GM23338 (cell line): Measurements from ENCODE around the gene TKFC. TPM values are rescaled to one million over a fixed set of nuclear protein-coding genes. Genes with fewer than 3 reads are reported as not detected.

Source experiments
- ATAC-seq: fragments of 200-7000 bp; cut with Tn5 transposase; 3 replicates; pipeline ENCODE4 v1.9.1; 2020
- DNase-seq: peaks from one replicate; pipeline ENCODE4 v3.0.0-alpha.2; 2015; ENCODE audit warnings: low spot score
- H2AFZ ChIP-seq: fragments of 200-600 bp; sonication (generic); 2 replicates; pipeline ENCODE4 v1.8.0; 2016; ENCODE audit warnings: antibody characterized with exemption, mild to moderate bottlenecking, moderate library complexity
- H3F3A ChIP-seq: fragments of 200-600 bp; sonication (generic); replicated peaks from 2 replicates; pipeline ENCODE4 v1.8.0; 2017; ENCODE audit warnings: antibody characterized with exemption, mixed run types, low read depth
- H3K27ac ChIP-seq: fragments of 200-600 bp; sonication (generic); 2 replicates; pipeline ENCODE4 v1.6.1; 2016; ENCODE audit warnings: low read depth
- H3K27me3 ChIP-seq: fragments of 200-600 bp; sonication (generic); 2 replicates; pipeline ENCODE4 v1.8.0; 2016; ENCODE audit warnings: mild to moderate bottlenecking, mixed run types, moderate library complexity; ENCODE audit not compliant: insufficient read depth
- H3K36me3 ChIP-seq: fragments of 200-600 bp; sonication (generic); 2 replicates; pipeline ENCODE4 v1.8.0; 2016; ENCODE audit warnings: mild to moderate bottlenecking; ENCODE audit not compliant: insufficient read depth
- H3K4me1 ChIP-seq: fragments of 200-600 bp; sonication (generic); 2 replicates; pipeline ENCODE4 v1.8.0; 2016; ENCODE audit warnings: mild to moderate bottlenecking, moderate library complexity; ENCODE audit not compliant: insufficient read depth
- H3K4me2 ChIP-seq: fragments of 200-600 bp; sonication (generic); 2 replicates; pipeline ENCODE4 v1.7.1; 2017; ENCODE audit warnings: mixed run types
- H3K4me3 ChIP-seq: fragments of 200-600 bp; sonication (generic); 2 replicates; pipeline ENCODE4 v1.6.1; 2016; ENCODE audit warnings: mixed run types
- H3K79me2 ChIP-seq: fragments of 200-600 bp; sonication (generic); replicated peaks from 2 replicates; pipeline ENCODE4 v1.8.0; 2017; ENCODE audit warnings: mild to moderate bottlenecking; ENCODE audit not compliant: insufficient read depth
- H3K9me2 ChIP-seq: fragments of 200-600 bp; sonication (generic); 2 replicates; pipeline ENCODE4 v1.8.0; 2017; ENCODE audit not compliant: insufficient read depth
- H4K20me1 ChIP-seq: fragments of 200-600 bp; sonication (generic); replicated peaks from 2 replicates; pipeline ENCODE4 v1.8.0; 2017; ENCODE audit warnings: mild to moderate bottlenecking; ENCODE audit not compliant: insufficient read depth
- H3K27ac Mint-ChIP-seq: 2 replicates; pipeline ENCODE4 v1.8.0; 2020; ENCODE audit warnings: inconsistent platforms, mild to moderate bottlenecking, moderate library complexity, mixed read lengths
- H3K27me3 Mint-ChIP-seq: 3 replicates; pipeline ENCODE4 v1.8.0; 2022; ENCODE audit warnings: low read depth, mild to moderate bottlenecking, moderate library complexity, mixed read lengths, inconsistent platforms; ENCODE audit not compliant: insufficient read depth, poor library complexity
- H3K36me3 Mint-ChIP-seq: 3 replicates; pipeline ENCODE4 v1.8.0; 2021; ENCODE audit warnings: low read depth, mild to moderate bottlenecking, inconsistent platforms, moderate library complexity, mixed read lengths
- H3K4me1 Mint-ChIP-seq: 3 replicates; pipeline ENCODE4 v1.8.0; 2020; ENCODE audit warnings: mild to moderate bottlenecking, inconsistent platforms, mixed read lengths
- H3K4me3 Mint-ChIP-seq: 3 replicates; pipeline ENCODE4 v1.8.0; 2021; ENCODE audit warnings: moderate library complexity, mild to moderate bottlenecking, inconsistent platforms, mixed read lengths
- H3K9me3 Mint-ChIP-seq: 3 replicates; pipeline ENCODE4 v1.8.0; 2020; ENCODE audit warnings: moderate library complexity, mild to moderate bottlenecking, inconsistent platforms, mixed read lengths
- CREB1 ChIP-seq: fragments of 250-450 bp; sonication (Bioruptor Pico); IDR thresholded peaks from 2 replicates; pipeline ENCODE4 v1.5.0; 2020; ENCODE audit warnings: low read depth, mild to moderate bottlenecking, moderate library complexity
- CTCF ChIP-seq, 2 experiments: fragments of 200-600 bp in 1 of 2; sonication (generic) in 1 of 2; conservative IDR thresholded peaks; 2 replicates each; pipeline versions ENCODE4 v1.5.1 to v1.6.1; 2016 to 2017; ENCODE audit warnings: antibody characterized with exemption in 2 of 2, low read depth in 2 of 2, mild to moderate bottlenecking in 2 of 2, moderate library complexity in 1 of 2
- ETS1 ChIP-seq: IDR thresholded peaks from 2 replicates; pipeline ENCODE4 v1.6.1; 2016; ENCODE audit warnings: antibody characterized with exemption
- EZH2phosphoT487 ChIP-seq: fragments of 200-600 bp; sonication (generic); IDR thresholded peaks from one replicate; pipeline ENCODE4 v1.8.1; 2018; ENCODE audit warnings: antibody characterized with exemption; ENCODE audit not compliant: unreplicated experiment
- POLR2AphosphoS5 ChIP-seq: IDR thresholded peaks from 2 replicates; pipeline ENCODE4 v1.6.1; 2016; ENCODE audit warnings: antibody characterized with exemption, low read depth
- ZNF331 ChIP-seq: fragments of 250-450 bp; sonication (Bioruptor Pico); IDR thresholded peaks from 2 replicates; pipeline ENCODE4 v1.5.0; 2020; ENCODE audit warnings: low read depth, mild to moderate bottlenecking, moderate library complexity
- ZNF462 ChIP-seq: fragments of 250-450 bp; sonication (Bioruptor Pico); IDR thresholded peaks from 2 replicates; pipeline ENCODE4 v1.5.0; 2020; ENCODE audit warnings: mild to moderate bottlenecking, moderate library complexity
- polyA plus RNA-seq: library from polyadenylated mRNA; unstranded; fragments of >200 nt; fragmentation: Nextera tagmentation; extraction: Ambion mirVana; gene quantifications from 2 replicates; pipeline ENCODE4 v1.2.1, GENCODE V29; 2016
- total RNA-seq: library from RNA; depleted of rRNA; stranded (reverse); fragments of >200 nt; shearing (Covaris generic); gene quantifications from 2 replicates; pipeline ENCODE4 v1.2.3, GENCODE V29; 2014

Gene TKFC
- total and polyA plus RNA-seq, 2 experiments from 2014 or later = 21.7 to 46.9 TPM

DNA sequence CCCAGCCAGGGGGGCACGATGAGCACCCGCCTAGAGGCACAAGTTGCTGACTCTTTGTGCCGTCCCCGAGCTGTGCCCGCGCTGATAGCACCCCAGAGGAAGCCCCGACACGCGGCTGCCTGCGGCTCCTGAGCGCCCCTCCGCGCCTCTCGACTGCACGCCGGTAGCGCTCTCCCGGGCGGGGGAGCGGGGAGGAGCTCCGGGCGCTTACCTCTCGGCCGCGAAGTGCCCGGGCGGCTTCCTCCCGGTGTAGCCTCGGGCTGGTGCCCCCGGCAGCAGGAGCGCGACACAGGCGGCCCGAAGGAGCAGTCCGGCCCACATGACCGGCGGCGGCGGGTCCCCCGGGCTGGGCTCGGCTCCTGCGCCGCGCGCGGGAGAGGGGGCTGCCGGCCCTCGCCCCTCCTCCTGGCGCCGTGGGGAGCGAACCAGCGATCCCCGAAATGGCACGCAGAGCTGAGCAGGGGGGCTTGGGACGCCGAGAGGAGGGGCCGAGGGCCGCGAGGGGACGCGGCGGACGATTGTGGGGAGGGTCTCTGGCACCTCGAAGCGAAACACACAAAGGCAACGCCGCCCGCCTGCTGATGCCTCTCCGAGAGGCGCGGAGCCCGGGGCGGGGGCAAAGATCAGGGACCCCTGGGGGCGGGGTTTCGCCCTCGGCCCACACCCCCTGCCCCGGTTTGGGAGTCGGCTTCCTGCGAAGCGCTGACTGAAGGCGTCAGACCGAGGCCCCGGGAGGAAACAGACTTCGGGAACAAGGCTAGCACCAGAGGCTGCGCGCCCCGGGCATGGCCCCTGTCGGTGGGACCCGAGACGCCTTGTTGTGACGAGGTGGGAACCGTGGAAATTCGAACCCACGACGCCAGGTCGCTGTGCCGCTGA lies 38.1 kb upstream of the TKFC start, which contains the start of gene VWCE:
TSS of gene VWCE (minus strand) at position 600 of the 879 bp plus-strand sequence. CDS start at position 321, 279 bp downstream.
- peak in 1 of 2 experiments; percentile 43; a peak in 2 of 4 replicates for TF ChIP-seq CTCF (conservative IDR thresholded peaks at IDR 0.05; ENCODE audit: low read depth in 2 of 2)
- TF ChIP-seq EZH2phosphoT487 = no peak
- TF ChIP-seq POLR2AphosphoS5 = peak; percentile 56
- TF ChIP-seq CREB1 (CRISPR knock-in tag) = peak; percentile 49; the same call in 1 of the 2 replicates
- Mint-ChIP-seq H3K4me1 (peaks cover 23% of the 10 kb centered on the region), H3K27me3 (peaks cover 24% of the 10 kb centered on the region), H3K27ac (no peak within 1 kb of the TSS), H3K9me3 (no peaks in the 10 kb centered on the region; the same call in 2 of the 3 replicates), H3K36me3 (peaks cover 28% of the 10 kb centered on the region), H3K4me3 (peak within 1 kb of the TSS; percentile 87)
- Histone ChIP-seq H2AFZ (peak within 1 kb of the TSS; percentile 84), H3K4me2 (peak within 1 kb of the TSS; percentile 93), H3K36me3 (peaks cover 5% of the 10 kb centered on the region), H3F3A (peaks cover 9% of the 10 kb centered on the region), H3K27me3 (peaks cover 11% of the 10 kb centered on the region), H3K9me2 (no peaks in the 10 kb centered on the region), H4K20me1 (peaks cover 6% of the 10 kb centered on the region; the same call in 1 of the 2 replicates), H3K79me2 (peaks cover 19% of the 10 kb centered on the region), H3K4me3 (peak within 1 kb of the TSS; percentile 86), H3K27ac (peak within 1 kb of the TSS; percentile 87), H3K4me1 (peaks cover 9% of the 10 kb centered on the region)
- DNase-seq (peak; percentile 92), ATAC-seq (peak; percentile 73)

GRCh38 chr11:61295596-61295926 lies 37.5 kb upstream of the TKFC start:
- Histone ChIP-seq H2AFZ (peak overlapping the region; percentile 84; the same call in 1 of the 2 replicates), H3K4me3 (peak overlapping the region; percentile 86), H3F3A (peaks cover 9% of the 10 kb centered on the region), H3K27ac (0 out of 2 replicates have a peak overlapping the region, but pooled peaks have one; percentile 87), H3K27me3 (peaks cover 11% of the 10 kb centered on the region), H3K9me2 (no peaks in the 10 kb centered on the region), H3K79me2 (peaks cover 19% of the 10 kb centered on the region), H3K36me3 (peaks cover 11% of the 10 kb centered on the region), H3K4me1 (peaks cover 9% of the 10 kb centered on the region), H4K20me1 (peaks cover 6% of the 10 kb centered on the region; the same call in 1 of the 2 replicates), H3K4me2 (peak overlapping the region; percentile 93)
- H3K27ac Mint-ChIP-seq = no peak overlapping the region
- peaks cover 23% of the 10 kb centered on the region for H3K4me1 Mint-ChIP-seq
- H3K36me3 Mint-ChIP-seq = peaks cover 34% of the 10 kb centered on the region
- peaks cover 26% of the 10 kb centered on the region for H3K27me3 Mint-ChIP-seq
- ATAC-seq = peak; percentile 28
- no peaks in the 10 kb centered on the region; the same call in 2 of the 3 replicates for H3K9me3 Mint-ChIP-seq
- no peak for DNase-seq
- peak overlapping the region; percentile 87 for H3K4me3 Mint-ChIP-seq
- TF ChIP-seq ETS1 = no peak
- no peak for TF ChIP-seq POLR2AphosphoS5
- TF ChIP-seq ZNF462 (CRISPR knock-in tag) = no peak
- TF ChIP-seq CREB1 (CRISPR knock-in tag) = no peak
- no peak for TF ChIP-seq ZNF331 (CRISPR knock-in tag)
- TF ChIP-seq CTCF (conservative IDR thresholded peaks at IDR 0.05; ENCODE audit: low read depth in 2 of 2) = no peak
